ENCODE data around the gene SEC11A.
A peak's percentile ranks its signal among the peaks of the same experiment; 100 is the strongest.
"Not testable (repeated sequence)": the region's sequence is repeated elsewhere in the genome, so short reads cannot be mapped to it uniquely, and the experiment has no call there.

The SEC11A gene

DNA sequence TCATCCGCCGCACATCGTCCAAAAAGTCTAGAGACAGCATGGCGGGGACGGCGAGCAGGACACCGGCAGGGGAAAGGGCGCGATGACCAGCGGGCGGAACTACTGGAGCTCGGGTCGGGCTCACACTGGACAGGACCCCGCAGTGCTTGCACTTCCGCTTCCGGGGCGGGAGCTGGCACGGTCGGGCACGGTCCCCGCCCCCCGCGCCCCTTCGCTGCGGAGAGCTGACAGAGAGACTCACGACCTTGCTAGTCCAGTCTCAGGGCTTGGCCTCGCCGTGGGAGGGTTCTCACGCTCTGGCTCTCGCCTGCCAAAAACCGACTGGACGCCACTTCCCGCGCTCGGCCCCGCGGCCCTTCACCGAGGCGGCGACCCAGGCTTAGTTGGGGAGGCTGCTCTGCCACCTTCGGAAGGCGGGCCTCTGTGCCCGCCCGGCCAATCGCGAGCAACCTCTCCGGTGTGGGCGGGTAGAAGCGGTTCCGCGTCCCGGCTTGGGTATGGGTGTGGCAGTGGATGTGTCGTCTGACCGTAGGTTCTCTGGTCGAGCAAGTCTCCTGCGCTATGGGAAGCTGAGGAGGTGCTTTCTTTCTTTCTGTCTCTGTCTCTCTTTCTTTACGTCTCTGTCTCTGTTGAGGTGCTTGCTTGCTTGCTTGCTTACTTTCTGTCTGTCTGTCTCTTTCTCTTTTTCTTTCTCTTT, at the start of gene SEC11A:
SEC11A (minus strand) TSS at position 104 of the 697 bp plus-strand sequence; CDS start at position 40, 64 bp downstream.
- peak; percentile 88 for DNase-seq

DNA sequence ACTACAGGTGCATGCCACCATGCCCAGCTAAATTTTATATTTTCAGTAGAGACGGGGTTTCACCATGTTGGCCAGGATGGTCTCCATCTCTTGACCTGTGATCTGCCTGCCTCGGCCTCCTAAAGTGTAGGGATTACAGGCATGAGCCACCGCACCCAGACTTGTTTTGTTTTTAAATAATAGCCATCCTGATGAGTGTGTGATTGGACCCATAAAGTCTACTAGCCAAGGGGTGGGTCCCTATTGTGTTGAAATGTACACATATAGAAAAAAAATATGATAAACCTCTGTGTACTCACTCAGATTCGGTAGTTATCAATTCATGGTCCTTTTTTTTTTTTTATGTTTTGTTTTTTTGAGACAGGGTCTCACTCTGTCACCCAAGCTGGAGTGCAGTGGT, 49.7 kb upstream of the SEC11A start:
- DNase-seq = no peak

DNA sequence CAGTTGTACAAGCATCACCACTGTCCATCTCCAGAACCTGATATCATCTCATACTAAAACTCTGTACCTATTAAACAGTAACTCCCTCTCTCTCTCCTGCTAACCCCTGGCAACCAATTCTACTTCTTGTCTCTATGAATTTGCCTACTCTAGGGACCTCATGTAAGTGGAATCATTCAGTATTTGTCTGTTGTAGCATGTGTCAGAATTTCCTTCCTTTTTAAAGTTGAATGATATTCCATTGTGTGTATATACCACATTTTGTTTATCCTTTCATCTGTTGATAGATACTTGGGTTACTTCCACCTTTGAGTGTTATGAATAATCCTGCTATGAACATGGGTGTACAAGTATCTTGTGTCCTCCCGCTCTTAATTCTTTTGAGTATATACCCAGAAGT, 49.0 kb upstream of the SEC11A start:
- no peak for DNase-seq

DNA sequence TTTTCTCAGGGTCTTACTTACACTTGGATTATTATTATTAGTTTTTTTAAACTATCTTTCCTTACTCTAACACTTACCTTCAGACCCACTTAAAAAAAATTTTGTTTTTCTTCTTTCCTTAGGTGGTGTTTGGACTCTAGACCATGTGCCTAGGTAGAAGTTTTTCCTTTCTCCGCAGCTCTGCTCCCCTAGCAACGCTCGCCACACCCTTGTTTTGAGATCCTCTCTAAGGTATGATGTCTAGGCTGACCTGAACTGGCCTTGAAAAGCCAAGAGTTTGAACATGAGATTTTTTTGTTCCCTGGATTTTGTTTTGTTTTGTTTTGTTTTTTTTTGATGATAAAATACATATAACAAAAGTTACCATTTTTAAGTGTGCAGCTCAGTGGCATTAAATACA, 48.6 kb upstream of the SEC11A start:
- DNase-seq = no peak

GRCh38 chr15:84762840-84763572, 47.1 kb upstream of the SEC11A start:
- DNase-seq = no peak

DNA sequence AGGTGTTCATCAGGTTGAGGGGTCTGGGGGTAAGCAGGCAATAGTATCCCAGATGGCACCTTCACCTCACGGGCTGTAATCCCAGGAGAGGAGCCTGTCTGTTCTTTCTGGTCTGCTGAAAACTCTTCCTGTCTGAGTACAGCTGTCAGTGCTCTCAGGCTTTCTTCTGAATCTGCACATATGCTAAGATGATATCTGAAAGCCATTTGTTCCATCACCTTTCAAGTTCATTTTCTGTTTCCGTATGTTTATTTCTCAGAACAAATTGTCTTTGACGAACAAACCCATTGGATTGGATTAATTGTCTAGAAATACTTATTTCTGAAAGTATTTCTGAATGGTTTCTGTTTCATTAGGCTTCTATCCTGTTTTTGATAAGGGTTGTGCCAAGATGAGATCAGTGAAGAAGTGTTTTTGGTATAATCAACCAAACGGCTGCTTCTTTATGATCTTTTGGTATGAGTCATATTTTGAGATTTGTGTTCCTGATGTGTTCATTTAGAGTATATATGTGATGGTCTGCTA, 45.7 kb upstream of the SEC11A start:
- DNase-seq = no peak

- DNase-seq = no peak
Measured at GRCh38 chr15:84760219-84760618, 44.3 kb upstream of the SEC11A start.

- DNase-seq = no peak
Measured at GRCh38 chr15:84759018-84759417, 43.1 kb upstream of the SEC11A start.

- no peak for DNase-seq
Measured at GRCh38 chr15:84755736-84756527, 40.0 kb upstream of the SEC11A start.

DNA sequence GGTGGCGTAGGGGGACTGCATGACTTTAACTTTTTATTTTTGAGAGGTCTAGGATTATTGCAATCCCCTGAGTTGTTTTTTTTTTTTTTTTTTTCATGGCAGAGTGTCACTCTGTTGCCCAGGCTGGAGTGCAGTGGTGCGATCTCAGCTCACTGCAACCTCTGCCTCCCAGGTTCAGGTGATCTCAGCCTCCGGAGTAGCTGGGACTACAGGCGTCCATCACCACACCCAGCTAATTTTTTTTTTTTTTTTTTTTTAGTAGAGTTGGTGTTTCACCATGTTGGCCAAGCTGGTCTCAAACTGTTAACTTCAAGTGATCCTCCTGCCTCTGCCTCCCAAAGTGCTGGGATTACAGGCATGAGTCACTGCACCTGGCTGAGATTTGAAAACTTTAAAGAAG, 39.0 kb upstream of the SEC11A start:
- not testable (repeated sequence) for DNase-seq

- no peak for DNase-seq
Measured at GRCh38 chr15:84752700-84753099, 36.8 kb upstream of the SEC11A start.

GRCh38 chr15:84752195-84752594, 36.3 kb upstream of the SEC11A start:
- no peak for DNase-seq

DNA sequence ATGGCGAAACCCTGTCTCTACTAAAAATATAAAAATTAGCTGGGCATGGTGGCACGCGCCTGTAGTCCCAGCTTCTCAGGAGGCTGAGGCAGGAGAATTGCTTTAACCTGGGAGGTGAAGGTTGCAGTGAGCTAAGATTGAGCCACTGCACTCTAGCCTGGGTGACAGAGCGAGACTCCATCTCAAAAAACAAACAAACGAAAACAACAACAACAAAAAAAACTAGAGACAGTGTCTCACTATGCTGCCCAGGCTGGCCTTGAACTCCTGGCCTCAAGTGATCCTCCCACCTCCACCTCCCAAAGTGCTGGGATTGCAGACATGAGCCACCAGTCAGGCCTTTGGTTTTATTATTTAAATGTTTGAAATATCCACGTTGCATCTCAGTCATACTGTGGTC, 35.8 kb upstream of the SEC11A start:
- not testable (repeated sequence) for DNase-seq

GRCh38 chr15:84750583-84751092, 34.7 kb upstream of the SEC11A start:
- DNase-seq = no peak

DNA sequence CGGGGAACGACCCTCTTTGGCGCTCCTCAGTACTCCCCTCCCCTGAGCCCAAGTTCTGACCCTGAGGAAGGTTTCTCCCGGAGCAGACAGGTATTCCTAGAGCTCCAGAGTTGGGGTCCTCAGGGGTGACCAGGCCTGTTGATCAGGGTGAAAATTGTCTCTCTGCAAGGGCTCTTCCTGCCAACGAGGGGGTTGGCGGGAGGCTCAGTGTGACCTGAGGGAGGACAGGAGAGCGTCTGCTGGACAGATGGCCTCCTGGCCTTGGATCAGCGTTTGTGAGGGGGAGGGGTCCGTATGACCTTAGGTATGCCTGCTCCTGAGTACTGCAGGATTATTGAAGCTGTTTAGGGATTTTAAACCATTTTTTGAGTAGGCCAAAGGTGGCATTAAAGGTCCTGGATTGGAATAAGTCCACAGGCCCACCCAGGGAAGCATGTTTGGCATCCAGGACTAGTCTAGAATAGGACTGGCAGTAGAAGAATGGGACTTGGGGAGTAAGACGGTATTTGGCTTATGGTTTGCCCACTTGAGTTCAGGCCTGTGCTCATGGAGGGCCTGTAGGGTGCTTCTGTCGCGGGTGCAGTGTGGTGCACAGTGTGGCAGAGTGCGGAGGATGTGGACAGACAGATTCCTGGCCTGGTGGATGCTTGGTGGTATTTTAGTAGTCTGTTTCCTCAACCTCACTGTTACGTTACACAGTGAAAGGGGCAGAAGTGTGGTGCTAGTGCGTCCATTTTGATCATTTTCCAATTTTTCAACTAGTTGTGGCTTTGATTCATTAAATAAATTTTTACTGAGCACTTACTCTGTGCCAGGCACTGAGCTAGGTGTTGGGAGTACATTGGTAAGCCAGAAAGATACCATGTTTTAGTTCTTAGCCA, 33.4 kb upstream of the SEC11A start:
- DNase-seq = peak; percentile 29

GRCh38 chr15:84748274-84749110, 32.6 kb upstream of the SEC11A start, which contains the start of gene ZNF592:
Gene ZNF592 (plus strand): TSS chr15:84748592. CDS start chr15:84782676, 34,084 bp downstream.
- DNase-seq = peak; percentile 77

DNA sequence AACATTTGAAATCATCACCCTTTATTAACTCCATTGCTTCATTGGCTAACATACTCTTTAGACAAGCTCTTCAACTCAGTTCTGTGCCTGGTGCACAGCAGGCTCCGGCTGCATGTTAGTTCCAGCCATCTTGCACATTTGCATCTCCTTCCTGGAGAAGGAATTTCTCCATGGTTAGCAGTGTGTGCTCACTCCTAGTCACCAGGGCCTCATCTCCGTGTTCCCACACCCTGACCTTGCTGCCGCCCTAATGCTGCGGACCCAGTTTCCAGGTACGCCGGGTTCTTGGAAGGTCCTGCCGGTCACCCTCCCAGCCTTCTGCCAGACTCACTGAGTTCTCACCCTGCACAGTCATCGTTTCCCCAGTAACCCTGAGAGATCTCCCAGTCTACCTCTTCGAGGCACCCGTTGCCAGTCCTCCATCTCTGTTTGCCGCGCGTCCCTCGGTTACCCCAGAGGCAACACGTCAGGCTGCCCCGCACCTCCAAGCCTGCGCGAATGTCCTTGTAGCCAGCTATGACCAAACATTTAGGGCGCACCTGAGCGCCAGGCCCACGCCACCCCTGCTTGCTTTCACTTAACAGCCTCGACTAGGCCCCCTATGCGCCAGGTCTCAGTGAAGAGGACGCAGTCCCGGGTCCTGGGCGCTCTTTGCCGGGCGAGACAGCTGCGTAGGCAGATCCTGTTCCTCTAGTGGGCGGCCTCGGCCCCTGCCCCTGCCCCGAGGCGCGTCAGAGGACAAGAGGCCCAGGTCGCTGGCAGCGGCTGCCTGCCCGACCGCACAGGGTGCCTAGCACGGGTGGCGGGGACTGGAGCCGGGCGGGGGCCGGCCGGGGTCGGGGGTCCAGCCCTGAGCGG, 31.7 kb upstream of the SEC11A start:
- DNase-seq = peak; percentile 54

GRCh38 chr15:84741121-84741520, 25.2 kb upstream of the SEC11A start:
- no peak for DNase-seq

- DNase-seq = no peak
Measured at GRCh38 chr15:84740691-84741090, 24.8 kb upstream of the SEC11A start.

- no peak for DNase-seq
Measured at GRCh38 chr15:84737005-84737404, 21.1 kb upstream of the SEC11A start.

Measured in stimulated activated CD4-positive, alpha-beta T cell treated with anti-CD3 and anti-CD28 coated beads, Interleukin-12 subunit alpha, Interleukin-12 subunit beta, amount 100 ng/mL, for 4 hours (primary cell).